ENCODE results near the gene NCAPG2.

Gene NCAPG2

GRCh38 chr7:158732494-158733219 is 28.1 kb upstream of the NCAPG2 start:
- no peak for DNase-seq

DNA sequence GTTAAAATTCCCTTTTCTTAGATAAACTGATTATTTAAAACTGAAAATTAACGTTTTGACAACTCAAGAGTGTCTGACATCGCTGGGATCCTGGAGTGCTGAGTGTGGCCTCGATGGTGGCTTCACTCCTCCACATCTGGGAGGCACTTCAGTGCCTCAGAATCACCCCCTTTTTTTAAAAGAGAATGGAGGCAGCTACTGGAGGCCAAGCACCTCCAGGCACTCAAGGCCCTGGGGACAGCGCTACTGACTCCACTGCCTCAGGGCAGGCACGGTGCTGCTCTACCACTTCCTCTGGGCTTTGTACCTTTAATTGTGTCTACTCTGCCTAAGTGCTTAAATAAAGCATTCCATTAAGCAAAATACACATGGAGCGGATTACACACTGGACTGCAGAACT is 27.2 kb upstream of the NCAPG2 start:
- no peak for DNase-seq

GRCh38 chr7:158730383-158731346 is 26.1 kb upstream of the NCAPG2 start:
- no peak for DNase-seq

DNA sequence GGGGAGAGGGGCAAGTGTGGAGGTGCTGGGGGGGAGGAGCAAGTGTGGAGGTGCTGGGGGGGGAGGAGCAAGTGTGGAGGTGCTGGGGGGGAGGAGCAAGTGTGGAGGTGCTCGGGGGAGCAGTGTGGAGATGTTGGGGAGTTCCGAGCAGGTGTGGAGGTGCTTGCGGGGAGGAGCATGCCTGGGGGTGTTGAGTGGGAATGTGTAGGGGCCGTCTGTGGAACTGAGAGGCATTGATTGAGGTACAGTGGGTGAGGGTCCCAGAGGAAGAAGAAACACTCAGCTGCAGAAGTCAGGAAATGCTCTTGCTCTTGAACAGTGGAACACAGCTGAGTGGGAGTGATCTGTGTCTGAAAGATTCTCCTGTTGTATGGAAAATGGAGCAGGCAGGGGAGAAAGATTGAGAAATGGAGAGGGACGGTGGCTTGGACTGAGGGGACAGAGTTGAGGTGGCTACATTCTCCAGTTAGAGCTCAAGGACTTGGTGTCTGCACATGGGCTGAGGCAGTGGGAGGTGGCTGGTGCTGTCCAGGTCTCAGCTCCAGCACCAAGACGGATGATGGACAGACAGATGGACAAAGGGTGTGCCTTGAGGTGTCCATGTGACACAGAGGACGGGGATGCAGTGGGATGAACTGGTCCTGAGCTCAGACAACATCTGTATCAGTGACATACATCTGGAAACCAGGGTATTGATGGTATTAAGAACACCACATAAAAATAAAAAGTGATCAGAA is 25.2 kb upstream of the NCAPG2 start:
- DNase-seq: no peak

DNA sequence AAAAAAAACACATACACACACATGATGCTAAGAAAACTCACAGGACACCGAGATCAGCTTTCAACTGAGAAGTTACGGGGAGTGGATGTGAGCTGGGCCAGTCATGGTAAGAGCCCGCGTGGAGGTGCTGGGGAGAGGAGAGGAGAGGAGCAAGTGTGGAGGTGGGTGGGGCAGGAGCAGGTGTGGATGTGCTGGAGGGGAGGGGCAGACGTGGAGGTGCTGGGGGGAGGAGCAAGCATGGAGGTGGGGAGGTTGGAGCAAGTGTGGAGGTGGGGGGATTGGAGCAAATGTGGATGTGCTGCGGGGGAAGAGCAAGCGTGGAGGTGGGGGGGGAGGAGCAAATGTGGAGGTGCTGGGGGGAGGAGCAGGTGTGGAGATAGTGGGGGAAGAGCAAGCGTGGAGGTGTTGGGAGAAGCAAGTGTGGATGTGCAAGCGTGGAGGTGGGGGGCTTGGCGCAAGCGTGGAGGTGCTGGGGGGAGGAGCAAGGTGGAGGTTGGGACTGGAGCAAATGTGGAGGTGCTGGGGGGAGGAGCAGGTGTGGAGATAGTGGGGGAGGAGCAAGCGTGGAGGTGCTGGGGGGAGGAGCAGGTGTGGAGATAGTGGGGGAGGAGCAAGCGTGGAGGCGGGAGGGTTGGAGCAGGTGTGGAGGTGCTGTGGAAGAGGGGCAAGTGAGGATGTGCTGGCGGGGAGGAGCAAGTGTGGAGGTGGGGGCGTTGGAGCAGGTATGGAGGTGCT is 24.5 kb upstream of the NCAPG2 start:
- DNase-seq: no peak

DNA sequence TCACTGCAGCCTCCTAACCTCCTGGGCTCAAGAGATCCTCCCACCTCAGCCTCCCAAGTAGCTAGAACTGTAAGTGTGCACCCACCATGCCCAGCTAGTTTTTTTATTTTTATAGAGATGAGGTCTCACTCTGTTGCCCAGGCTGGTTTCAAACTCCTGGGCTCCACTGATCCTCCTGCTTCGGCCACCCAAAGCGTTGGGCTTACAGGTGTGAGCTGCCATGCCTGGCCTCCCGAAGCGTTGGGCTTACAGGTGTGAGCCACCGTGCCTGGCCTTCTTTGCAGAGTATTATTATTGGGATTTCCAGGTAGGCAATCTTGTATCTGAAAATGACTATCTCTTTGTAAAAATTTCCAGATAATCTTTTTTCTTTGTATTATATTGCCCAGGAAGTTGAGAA is 23.1 kb upstream of the NCAPG2 start:
- DNase-seq: no peak

DNA sequence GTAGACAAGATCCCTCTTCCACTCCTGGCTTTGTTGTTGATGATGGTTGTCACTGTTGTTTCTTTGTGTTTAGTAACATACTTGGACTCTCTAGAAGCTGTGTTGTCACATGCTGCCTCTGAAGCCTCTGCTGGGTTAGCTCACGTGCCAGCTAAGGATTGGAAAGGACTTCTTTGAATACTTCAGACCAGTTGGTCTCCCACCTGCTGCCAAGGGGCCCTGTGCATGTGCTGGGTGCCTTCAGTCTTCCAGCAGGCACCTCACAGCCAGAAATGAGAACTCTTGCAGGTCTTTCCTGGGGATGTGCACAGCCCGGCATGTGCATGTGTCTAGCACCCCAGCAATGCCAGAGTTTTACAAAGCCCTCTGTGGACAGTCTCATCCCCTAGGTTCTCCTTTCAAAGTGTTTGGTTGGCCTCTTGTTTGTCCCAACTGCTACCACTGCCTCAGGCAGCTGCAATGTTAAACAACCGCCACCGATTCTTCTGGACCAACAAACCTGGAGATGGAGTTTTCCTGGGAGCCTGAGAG is 21.7 kb upstream of the NCAPG2 start:
- DNase-seq: no peak

GRCh38 chr7:158725506-158725800 is 20.8 kb upstream of the NCAPG2 start:
- DNase-seq: no peak

- no peak for DNase-seq
Observed at GRCh38 chr7:158724658-158725505, 20.3 kb upstream of the NCAPG2 start.

DNA sequence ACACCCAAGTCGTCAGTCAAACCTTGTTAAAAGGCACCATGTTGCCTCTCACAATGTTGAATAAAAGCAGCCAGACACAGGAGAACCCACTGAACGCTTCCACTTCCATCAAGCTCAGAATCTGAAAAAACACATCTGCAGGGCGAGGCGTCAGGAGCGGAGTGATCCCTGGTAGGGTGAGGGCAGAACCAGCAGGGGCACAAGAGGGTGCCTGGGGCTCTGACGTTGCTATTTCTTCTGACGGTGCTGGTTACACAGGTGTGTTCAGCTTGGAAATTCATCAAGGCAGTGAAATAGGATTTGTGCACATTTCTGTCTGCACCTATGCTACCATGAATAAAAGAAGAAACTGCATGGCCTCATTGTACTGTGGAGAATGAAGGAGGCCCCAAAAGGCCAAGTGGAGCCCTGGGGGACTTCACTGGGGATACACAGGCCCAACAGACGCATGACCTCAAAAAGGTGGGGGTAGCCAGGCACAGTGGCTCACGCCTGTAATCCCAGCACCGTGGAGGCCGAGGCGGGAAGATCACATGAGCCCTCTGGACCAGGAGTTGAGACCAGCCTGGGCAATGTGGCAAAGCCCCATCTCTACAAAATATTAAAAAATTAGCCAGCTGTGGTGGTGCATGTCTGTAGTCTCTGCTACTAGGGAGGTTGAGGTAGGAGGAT is 19.2 kb upstream of the NCAPG2 start:
- DNase-seq: no peak

DNA sequence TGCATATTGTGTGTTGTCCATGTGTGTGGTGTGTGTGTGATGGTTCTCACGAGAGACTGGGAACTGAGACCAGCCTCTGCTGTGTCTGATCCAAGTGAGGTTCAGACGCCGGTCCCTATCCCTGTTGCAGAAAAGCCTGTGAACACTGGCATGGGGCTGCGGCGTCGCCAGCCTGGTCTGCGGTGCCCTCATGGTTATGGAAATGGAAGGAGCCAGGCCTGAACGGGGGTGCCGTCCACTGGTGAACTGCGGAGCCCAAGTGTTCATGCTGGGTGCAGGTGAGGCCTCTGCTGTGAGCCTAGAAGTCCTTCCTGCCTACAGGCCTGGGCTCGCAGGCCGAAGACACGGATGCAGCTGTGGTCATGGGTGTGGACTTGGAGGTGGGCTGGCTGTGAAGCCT is 18.7 kb upstream of the NCAPG2 start:
- no peak for DNase-seq

DNA sequence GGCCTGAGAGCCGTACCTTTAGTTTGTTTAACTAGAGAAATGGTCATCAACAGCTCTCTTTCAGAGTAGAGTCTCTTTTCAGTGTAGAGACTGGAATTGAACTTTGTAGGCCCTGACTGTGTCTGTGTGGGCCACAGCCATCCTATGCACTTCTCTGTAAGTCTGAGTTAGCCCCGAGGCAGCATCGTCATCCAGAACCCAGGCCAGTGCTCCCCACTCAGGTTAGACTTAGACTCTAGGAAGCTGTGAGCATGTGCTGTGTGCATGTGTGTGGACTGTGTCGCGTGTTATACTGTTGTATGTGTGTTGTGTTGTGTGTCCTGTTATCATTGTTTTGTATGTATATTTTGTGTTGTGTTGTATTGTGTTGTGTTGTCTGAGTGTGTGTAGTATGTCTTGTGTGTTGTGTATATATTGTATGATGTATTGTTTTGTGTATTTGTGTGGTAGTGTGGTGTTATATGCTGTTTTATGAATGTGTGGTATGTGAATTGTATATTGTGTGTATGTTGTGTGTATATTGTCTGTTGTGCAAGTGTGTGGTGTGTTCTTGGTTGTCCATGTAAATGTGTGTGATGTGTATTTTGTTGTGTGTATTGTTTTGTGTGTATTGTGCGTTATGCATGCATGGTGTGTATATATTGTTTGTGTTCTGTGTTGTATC is 18.1 kb upstream of the NCAPG2 start:
- DNase-seq: no peak

DNA sequence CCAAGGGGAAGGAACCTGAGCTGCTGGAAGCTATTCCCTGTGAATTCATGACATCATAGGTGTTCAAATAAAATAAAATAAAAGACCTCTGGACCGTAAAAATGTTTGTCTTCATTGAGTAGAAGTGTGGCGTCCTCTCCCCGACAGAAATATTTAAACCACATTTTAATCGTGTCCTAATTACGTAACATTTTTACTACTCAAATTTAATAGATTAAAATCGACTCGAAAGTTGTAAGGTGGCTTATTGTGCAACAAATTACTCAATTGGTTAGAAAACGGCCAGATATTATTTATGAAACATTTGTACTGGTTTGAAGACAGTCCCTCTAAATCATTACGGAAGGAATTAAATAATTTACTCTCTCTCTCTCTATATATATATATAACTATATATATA is 15.5 kb upstream of the NCAPG2 start:
- DNase-seq: no peak

GRCh38 chr7:158716802-158717201 is 12.2 kb upstream of the NCAPG2 start:
- no peak for DNase-seq

DNA sequence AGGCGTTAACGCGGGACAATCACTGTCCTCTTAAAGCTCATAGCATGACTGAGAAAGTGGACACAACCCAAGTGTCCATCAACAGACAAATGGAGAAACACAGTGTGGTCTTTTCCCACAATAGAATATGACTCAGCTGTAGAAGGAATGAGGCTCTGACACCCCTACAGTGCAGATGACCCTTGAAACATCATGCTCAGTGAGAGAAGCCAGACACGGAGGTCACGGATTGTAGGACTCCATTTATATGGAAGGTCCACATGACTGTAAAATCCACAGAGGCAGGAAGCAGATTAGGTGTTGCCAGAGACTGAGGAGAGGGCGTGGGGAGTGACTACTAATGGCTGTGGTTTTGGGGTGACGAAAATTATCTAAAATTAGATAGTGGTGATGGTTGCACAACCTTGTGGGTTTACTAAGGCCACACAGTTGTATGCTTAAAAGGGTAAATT is 6.1 kb upstream of the NCAPG2 start:
- DNase-seq: no peak

- no peak for DNase-seq
Observed at GRCh38 chr7:158707610-158708009, 3.0 kb upstream of the NCAPG2 start.

- no peak for DNase-seq
Observed at GRCh38 chr7:158706710-158707590, 2.3 kb upstream of the NCAPG2 start.

DNA sequence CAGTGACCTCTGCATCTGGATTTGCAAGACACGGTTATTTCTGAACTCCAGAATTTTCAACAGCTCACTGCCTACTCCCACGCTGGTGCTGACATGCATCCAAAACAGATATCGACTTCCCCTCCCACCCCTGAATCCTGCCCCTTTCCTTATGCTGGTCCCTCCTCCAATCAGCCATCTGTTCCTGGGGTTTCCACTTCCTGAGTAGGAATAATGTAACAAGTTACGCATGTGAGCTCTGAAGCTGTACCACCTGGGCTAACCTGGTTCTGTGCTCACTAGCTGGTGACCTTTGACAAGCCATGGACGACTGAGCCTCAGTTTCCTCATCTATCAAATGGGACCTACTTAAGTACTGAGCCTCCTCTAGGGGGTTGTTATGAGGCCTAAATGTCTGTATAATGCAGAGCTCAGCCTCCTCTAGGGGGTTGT is 1.7 kb upstream of the NCAPG2 start:
- no peak for DNase-seq

- no peak for DNase-seq
Observed at GRCh38 chr7:158705234-158705850, 738 bp upstream of the NCAPG2 start.
